GM12878 (cell line): ENCODE results near the gene ZCCHC24. TPM values are rescaled to one million over a fixed set of nuclear protein-coding genes. Genes with fewer than 3 reads are reported as not detected.

Experiments used
- ATAC-seq: fragments of 200-7000 bp; cut with Tn5 transposase; 3 replicates; pipeline ENCODE4 v1.9.1; 2020; ENCODE audit warnings: mild to moderate bottlenecking, moderate library complexity
- BruUV-seq: library from RNA; stranded (reverse); fragments of 400-500 nt; replicated peaks from 2 replicates; lab custom pipeline; 2021; lab: Mats Ljungman, UMichigan
- CTCF ChIA-PET: fragments of 300-600 bp; sonication (Branson Sonifier 250); formaldehyde crosslinking; extraction: SDS; loops from one replicate; lab custom pipeline; 2021; ENCODE audit warnings: inconsistent platforms; lab: Yijun Ruan, JAX
- POLR2A ChIA-PET: fragments of 350-600 bp; formaldehyde crosslinking; extraction: SDS; loops from one replicate; lab custom pipeline; 2021; ENCODE audit warnings: inconsistent platforms; lab: Charles Lee
- RAD21 ChIA-PET: fragments of 300-600 bp; sonication (Branson Sonifier 250); formaldehyde crosslinking; loops from one replicate; lab custom pipeline; 2023; ENCODE audit warnings: antibody characterized with exemption; ENCODE audit not compliant: unreplicated experiment; lab: Charles Lee
- SMC1A ChIA-PET: fragments of 300-600 bp; sonication (Branson Sonifier 250); formaldehyde crosslinking; loops from one replicate; lab custom pipeline; 2023; ENCODE audit not compliant: unreplicated experiment, uncharacterized antibody; lab: Charles Lee
- DNase-seq: peaks from one replicate; pipeline ENCODE4 v3.0.0-alpha.2; 2011; ENCODE audit warnings: low read depth, low spot score
- FAIRE-seq: peaks from 3 replicates; lab custom pipeline; 2011; peaks lifted over from hg19 to GRCh38; lab: Jason Lieb, UNC
- H2AFZ ChIP-seq: 2 replicates; pipeline ENCODE4 v1.6.0; 2011; ENCODE audit warnings: low read depth, low read length, control low read depth; ENCODE audit not compliant: control insufficient read depth
- H3K27ac ChIP-seq: 2 replicates; pipeline ENCODE4 v1.5.1; 2011; ENCODE audit warnings: control low read depth; ENCODE audit not compliant: control insufficient read depth, insufficient read depth
- H3K27me3 ChIP-seq, 2 experiments: replicated peaks in 1 of 2; 2 replicates each; pipeline versions ENCODE4 v1.6.0 to v1.6.1; 2011; ENCODE audit warnings: low read length in 1 of 2; ENCODE audit not compliant: control insufficient read depth in 2 of 2, insufficient read depth in 2 of 2
- H3K36me3 ChIP-seq, 2 experiments: 2 replicates each; pipeline ENCODE4 v1.5.1; 2011; ENCODE audit warnings: low read length in 1 of 2; ENCODE audit not compliant: control insufficient read depth in 2 of 2, insufficient read depth in 2 of 2
- H3K4me1 ChIP-seq: 2 replicates; pipeline ENCODE4 v1.6.1; 2011; ENCODE audit warnings: mild to moderate bottlenecking, low read length, moderate library complexity, mixed read lengths; ENCODE audit not compliant: control insufficient read depth, insufficient read depth
- H3K4me2 ChIP-seq: 2 replicates; pipeline ENCODE4 v1.6.0; 2011; ENCODE audit warnings: control low read depth; ENCODE audit not compliant: control insufficient read depth, insufficient read depth
- H3K4me3 ChIP-seq: fragments of 200-600 bp; sonication (generic); 2 replicates; pipeline ENCODE4 v1.5.1; 2016
- H3K79me2 ChIP-seq: 2 replicates; pipeline ENCODE4 v1.6.0; 2011; ENCODE audit warnings: low read length; ENCODE audit not compliant: control insufficient read depth, insufficient read depth
- H3K9ac ChIP-seq: 2 replicates; pipeline ENCODE4 v1.8.0; 2011; ENCODE audit warnings: low read length, control low read depth, mixed read lengths; ENCODE audit not compliant: control insufficient read depth, insufficient read depth
- H3K9me3 ChIP-seq: replicated peaks from 3 replicates; pipeline ENCODE4 v1.5.1; 2011; ENCODE audit warnings: mild to moderate bottlenecking, low read length; ENCODE audit not compliant: control insufficient read depth, insufficient read depth
- H4K20me1 ChIP-seq: 2 replicates; pipeline ENCODE4 v1.6.0; 2011; ENCODE audit not compliant: control insufficient read depth, insufficient read depth
- BCL11A ChIP-seq: IDR thresholded peaks from 2 replicates; pipeline ENCODE4 v1.6.1; 2011; ENCODE audit warnings: low read depth, low read length
- BMI1 ChIP-seq: fragments of 450-650 bp; IDR thresholded peaks from 2 replicates; pipeline ENCODE4 v1.6.1; 2016; ENCODE audit warnings: mild to moderate bottlenecking, moderate library complexity, borderline replicate concordance
- MAX ChIP-seq: IDR thresholded peaks from 2 replicates; pipeline ENCODE4 v1.6.1; 2012; ENCODE audit warnings: low read depth, low read length, improper control_type of control experiment
- SREBF2 ChIP-seq: IDR thresholded peaks from 2 replicates; pipeline ENCODE4 v1.6.1; 2012; ENCODE audit warnings: mild to moderate bottlenecking, low read length
- USF2 ChIP-seq: IDR thresholded peaks from 2 replicates; pipeline ENCODE4 v1.6.1; 2011; ENCODE audit warnings: low read depth, low read length, improper control_type of control experiment, borderline replicate concordance
- ZBTB33 ChIP-seq: fragments of 450-650 bp; IDR thresholded peaks from 2 replicates; pipeline ENCODE4 v1.6.1; 2017; ENCODE audit warnings: mild to moderate bottlenecking
- WGBS: methylation state at CpG from one replicate; pipeline ENCODE4 v1.1.6; 2016; ENCODE audit warnings: low lambda C conversion rate; ENCODE audit not compliant: insufficient replicate concordance, insufficient coverage; ENCODE audit errors: missing lambda C conversion rate; 5-methylcytosine and 5-hydroxymethylcytosine counted together
- in situ Hi-C: fragments of 300-500 bp; cut with MboI; formaldehyde crosslinking; loops from 9 replicates; pipeline ENCODE4 v1.14.3; 2018; ENCODE audit warnings: mixed read lengths
- intact Hi-C: fragments of 100-400 bp; cut with micrococcal nuclease; formaldehyde crosslinking; loops from one replicate; pipeline ENCODE4 v1.14.2; 2022; ENCODE audit not compliant: unreplicated experiment
- polyA plus RNA-seq, 11 experiments: library from polyadenylated mRNA; depleted of rRNA in 4 of 11; unstranded in 6 of 11; stranded (reverse) in 5 of 11; fragments of >200 nt; fragmentation: Nextera tagmentation in 4 of 11; fragmentation: Illumina TruSeq in 1 of 11; extraction: Ambion mirVana in 4 of 11; extraction: Trizol in 1 of 11; gene quantifications; 1 replicate in 1 of 11; 2 replicates in 10 of 11; pipeline versions ENCODE4 v1.2.1 to v1.2.3, GENCODE V29; 2011 to 2016; ENCODE audit warnings: inconsistent platforms in 2 of 11, missing spikeins in 2 of 11, low read depth in 1 of 11
- total RNA-seq, 4 experiments: library from RNA; depleted of rRNA in 3 of 4; stranded (reverse); fragments of >200 nt in 3 of 4; fragmentation: Illumina TruSeq in 1 of 4; extraction: Trizol in 1 of 4; gene quantifications; 2 replicates each; pipeline versions ENCODE4 v1.2.1 to v1.2.3, GENCODE V29; 2013 to 2021

ZCCHC24 gene
- total and polyA plus RNA-seq, 10 of the 15 experiments (the other 5 are each of a cell fraction or from before 2014, with no cell fraction given) = 0.02 to 0.62 (median 0.04) TPM; not detected in 4

GRCh38 chr10:79482304-79482703 is 36.9 kb upstream of the ZCCHC24 start:
- H3K79me2 ChIP-seq = no peaks in the 10 kb centered on the region
- no peak for DNase-seq
- H3K27me3 ChIP-seq = no peaks in the 10 kb centered on the region
- H3K9me3 ChIP-seq = no peaks in the 10 kb centered on the region
- H4K20me1 ChIP-seq = no peaks in the 10 kb centered on the region
- RAD21 ChIA-PET = interaction anchor here (1.0 kb wide), 1 partner anchor 15 kb away, joined by 6 read pairs; no protein-coding TSS in a partner anchor
- no peaks in the 10 kb centered on the region for H3K36me3 ChIP-seq
- H3K9ac ChIP-seq = no peak overlapping the region
- intact Hi-C loops = no loop called here
- H3K27ac ChIP-seq = no peak overlapping the region
- H2AFZ ChIP-seq = no peak overlapping the region
- no peak for ATAC-seq
- no peak for TF ChIP-seq USF2
- BruUV-seq = no TSS peak
- POLR2A ChIA-PET = no interaction called here
- SMC1A ChIA-PET = interaction anchor here (0.6 to 1.1 kb wide), 4 partner anchors 39 to 108 kb away, joined by 3 to 4 read pairs (median 3); no protein-coding TSS in a partner anchor
- FAIRE-seq = no peak
- H3K4me2 ChIP-seq = no peak overlapping the region
- H3K4me3 ChIP-seq = no peak overlapping the region
- in situ Hi-C loops = no loop called here
- CTCF ChIA-PET = interaction anchor here (2.4 kb wide), 1 partner anchor 14 kb away, joined by 8 read pairs; no protein-coding TSS in a partner anchor
- 74% methylated on average over 1 of the region's 1 CpG for WGBS
- H3K4me1 ChIP-seq = no peaks in the 10 kb centered on the region

- no peaks in the 10 kb centered on the region for H3K9me3 ChIP-seq
- FAIRE-seq = no peak
- no peaks in the 10 kb centered on the region for H3K27me3 ChIP-seq
- H2AFZ ChIP-seq = no peak overlapping the region
- no peaks in the 10 kb centered on the region for H4K20me1 ChIP-seq
- CTCF ChIA-PET = interaction anchor here (0.7 to 1.0 kb wide), 3 partner anchors 11 to 105 kb away, joined by 3 read pairs; no protein-coding TSS in a partner anchor
- no peak overlapping the region for H3K27ac ChIP-seq
- RAD21 ChIA-PET = interaction anchor here (1.4 kb wide), 1 partner anchor 105 kb away, joined by 3 read pairs; no protein-coding TSS in a partner anchor
- no TSS peak for BruUV-seq
- in situ Hi-C loops (no loop called here), intact Hi-C loops (no loop called here)
- H3K4me3 ChIP-seq = no peak overlapping the region
- POLR2A ChIA-PET = no interaction called here
- TF ChIP-seq ZBTB33 (no peak), MAX (no peak), BMI1 (no peak), SREBF2 (no peak), BCL11A (no peak)
- H3K79me2 ChIP-seq = no peaks in the 10 kb centered on the region
- ATAC-seq = no peak
- WGBS = 18% methylated on average over 3 of the region's 3 CpGs
- no peak for DNase-seq
- no peak overlapping the region for H3K4me2 ChIP-seq
- H3K36me3 ChIP-seq = no peaks in the 10 kb centered on the region
- H3K4me1 ChIP-seq = no peaks in the 10 kb centered on the region
- H3K9ac ChIP-seq = no peak overlapping the region
- SMC1A ChIA-PET = interaction anchor here (1.3 kb wide), 1 partner anchor 105 kb away, joined by 4 read pairs; no protein-coding TSS in a partner anchor
These were observed 34.0 kb upstream of the ZCCHC24 start for GRCh38 chr10:79479283-79479909.
